GM12865 (cell line): Measurements from ENCODE around the gene FGD5.

Experiments used
- DNase-seq: peaks from one replicate; pipeline ENCODE4 v3.0.0; 2010; ENCODE audit warnings: low read depth
- H3K4me3 ChIP-seq: 2 replicates; pipeline ENCODE4 v1.5.1; 2011; ENCODE audit warnings: mild to moderate bottlenecking, low read depth, low read length, control low read depth
- CTCF ChIP-seq: IDR thresholded peaks from 2 replicates; pipeline ENCODE4 v1.5.1; 2011; ENCODE audit warnings: low read length, control low read depth, low read depth, inconsistent platforms; ENCODE audit not compliant: insufficient read depth; ENCODE audit errors: missing control alignments

FGD5 gene

GRCh38 chr3:14801668-14802380 lies 16.9 kb upstream of the FGD5 start:
- no peak overlapping the region for H3K4me3 ChIP-seq
- TF ChIP-seq CTCF, result no peak
- DNase-seq, result no peak

GRCh38 chr3:14802381-14802731 lies 16.4 kb upstream of the FGD5 start:
- no peak overlapping the region for H3K4me3 ChIP-seq
- TF ChIP-seq CTCF, result no peak
- no peak for DNase-seq

- DNase-seq, result no peak
- TF ChIP-seq CTCF, result no peak
- no peak overlapping the region for H3K4me3 ChIP-seq
These were observed 15.4 kb upstream of the FGD5 start for GRCh38 chr3:14803101-14803980.

- TF ChIP-seq CTCF, result no peak
- no peak overlapping the region for H3K4me3 ChIP-seq
- DNase-seq, result no peak
These were observed 14.6 kb upstream of the FGD5 start for GRCh38 chr3:14803981-14804834.

GRCh38 chr3:14804835-14805780 lies 13.7 kb upstream of the FGD5 start:
- TF ChIP-seq CTCF, result no peak
- H3K4me3 ChIP-seq, result no peak overlapping the region
- no peak for DNase-seq
